HepG2 (cell line): Measurements from ENCODE around the gene CLASP1. TPM values are rescaled to one million over a fixed set of nuclear protein-coding genes. Genes with fewer than 3 reads are reported as not detected.
A peak's percentile ranks its signal among the peaks of the same experiment; 100 is the strongest.

ENCODE experiments used
- EED ChIP-seq: sonication (generic); formaldehyde crosslinking; IDR thresholded peaks from 2 replicates; pipeline ENCODE4 v1.5.0; 2020; ENCODE audit warnings: mild to moderate bottlenecking, missing genetic modification reagents
- GFI1 ChIP-seq: sonication (generic); formaldehyde crosslinking; IDR thresholded peaks from 2 replicates; pipeline ENCODE4 v1.5.0; 2020; ENCODE audit warnings: missing genetic modification reagents, mild to moderate bottlenecking, borderline replicate concordance
- PLRG1 ChIP-seq: fragments of 450-650 bp; conservative IDR thresholded peaks from 2 replicates; pipeline ENCODE4 v1.6.1; 2016
- RARG ChIP-seq: sonication (generic); formaldehyde crosslinking; IDR thresholded peaks from 2 replicates; pipeline ENCODE4 v1.4.0; 2020; ENCODE audit warnings: low read depth, mild to moderate bottlenecking, missing genetic modification reagents
- RBAK ChIP-seq: sonication (generic); formaldehyde crosslinking; IDR thresholded peaks from 2 replicates; pipeline ENCODE4 v1.5.1; 2020; ENCODE audit warnings: mild to moderate bottlenecking, missing genetic modification reagents
- SKI ChIP-seq: fragments of 450-650 bp; IDR thresholded peaks from one replicate; pipeline ENCODE4 v1.6.1; 2018; ENCODE audit warnings: mild to moderate bottlenecking; ENCODE audit not compliant: partially characterized antibody
- ZNF230 ChIP-seq: sonication (generic); formaldehyde crosslinking; IDR thresholded peaks from 2 replicates; pipeline ENCODE4 v1.4.0; 2020; ENCODE audit warnings: mild to moderate bottlenecking, missing genetic modification reagents
- ZNF331 ChIP-seq: sonication (generic); formaldehyde crosslinking; IDR thresholded peaks from 2 replicates; pipeline ENCODE4 v1.4.0; 2020; ENCODE audit warnings: missing genetic modification reagents
- ZNF569 ChIP-seq: sonication (generic); formaldehyde crosslinking; IDR thresholded peaks from 2 replicates; pipeline ENCODE4 v1.5.0; 2020; ENCODE audit warnings: mild to moderate bottlenecking, missing genetic modification reagents, moderate library complexity, borderline replicate concordance
- polyA plus RNA-seq, 8 experiments: library from polyadenylated mRNA; depleted of rRNA in 3 of 8; stranded (reverse) in 7 of 8; unstranded in 1 of 8; fragments of >200 nt; fragmentation: Illumina TruSeq in 4 of 8; extraction: Trizol in 4 of 8; gene quantifications; 2 replicates each; pipeline versions ENCODE4 v1.2.1 to v1.2.3, GENCODE V29; 2011 to 2016; ENCODE audit warnings: low read depth in 4 of 8, missing spikeins in 1 of 8, mixed read lengths in 1 of 8; ENCODE audit not compliant: insufficient read depth in 1 of 8
- total RNA-seq, 5 experiments: library from RNA; depleted of rRNA; stranded (reverse); fragments of >200 nt; fragmentation: Illumina TruSeq; extraction: Trizol; gene quantifications; 2 replicates each; pipeline ENCODE4 v1.2.3, GENCODE V29; 2016; ENCODE audit warnings: low read depth in 1 of 5
- TF ChIP-seq, protein P1 (sequence below): sonication (generic); formaldehyde crosslinking; conservative IDR thresholded peaks from 2 replicates; pipeline ENCODE4 v1.8.0; 2022; ENCODE audit warnings: mild to moderate bottlenecking, moderate library complexity, missing genetic modification reagents
- TF ChIP-seq, protein P2 (sequence below): sonication (generic); formaldehyde crosslinking; IDR thresholded peaks from 2 replicates; pipeline ENCODE4 v1.8.0; 2022; ENCODE audit warnings: missing genetic modification reagents, mild to moderate bottlenecking, inconsistent platforms, borderline replicate concordance
- TF ChIP-seq, protein P3 (sequence below): sonication (generic); IDR thresholded peaks from 2 replicates; pipeline ENCODE4 v1.6.1; 2016; ENCODE audit warnings: low read depth, borderline replicate concordance
- TF ChIP-seq, protein P4 (sequence below): sonication (generic); formaldehyde crosslinking; IDR thresholded peaks from 2 replicates; pipeline ENCODE4 v1.4.0; 2020; ENCODE audit warnings: mild to moderate bottlenecking, missing genetic modification reagents
- TF ChIP-seq, protein P5 (sequence below): sonication (generic); formaldehyde crosslinking; IDR thresholded peaks from 2 replicates; pipeline ENCODE4 v1.8.1; 2022; ENCODE audit warnings: mild to moderate bottlenecking, missing genetic modification reagents
- TF ChIP-seq, protein P6 (sequence below): sonication (generic); formaldehyde crosslinking; IDR thresholded peaks from 2 replicates; pipeline ENCODE4 v1.4.0; 2020; ENCODE audit warnings: missing genetic modification reagents

The CLASP1 gene
- total and polyA plus RNA-seq, 2 of the 13 experiments (the other 11 are each of a cell fraction or from before 2014, with no cell fraction given): 11.7 to 47.9 TPM

DNA sequence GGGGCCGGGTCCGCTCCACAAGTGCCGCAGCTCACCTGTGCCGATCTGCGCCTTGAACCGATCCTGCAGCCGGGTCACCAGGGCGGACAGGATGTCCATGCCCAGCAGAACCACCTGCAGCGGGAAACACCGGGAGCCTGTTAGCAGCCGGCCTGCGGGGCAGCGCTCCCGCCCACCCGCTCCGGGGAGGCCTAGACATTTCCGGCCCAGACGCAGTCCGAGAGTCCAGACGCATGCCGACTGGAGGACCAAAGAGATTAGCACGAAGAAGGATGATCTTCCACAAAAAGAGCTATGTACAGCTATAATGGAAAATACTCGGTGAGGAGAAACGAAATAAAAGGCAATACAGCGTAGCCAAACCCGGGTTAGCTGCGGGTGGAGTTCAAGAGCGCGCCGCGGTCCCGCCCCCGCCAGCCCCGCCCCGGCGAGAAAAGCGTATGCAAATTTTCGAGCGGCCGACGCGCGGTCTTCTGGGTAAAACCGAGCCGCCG, 119.0 kb downstream of the CLASP1 start (continued):
- TF ChIP-seq, protein P1, sequence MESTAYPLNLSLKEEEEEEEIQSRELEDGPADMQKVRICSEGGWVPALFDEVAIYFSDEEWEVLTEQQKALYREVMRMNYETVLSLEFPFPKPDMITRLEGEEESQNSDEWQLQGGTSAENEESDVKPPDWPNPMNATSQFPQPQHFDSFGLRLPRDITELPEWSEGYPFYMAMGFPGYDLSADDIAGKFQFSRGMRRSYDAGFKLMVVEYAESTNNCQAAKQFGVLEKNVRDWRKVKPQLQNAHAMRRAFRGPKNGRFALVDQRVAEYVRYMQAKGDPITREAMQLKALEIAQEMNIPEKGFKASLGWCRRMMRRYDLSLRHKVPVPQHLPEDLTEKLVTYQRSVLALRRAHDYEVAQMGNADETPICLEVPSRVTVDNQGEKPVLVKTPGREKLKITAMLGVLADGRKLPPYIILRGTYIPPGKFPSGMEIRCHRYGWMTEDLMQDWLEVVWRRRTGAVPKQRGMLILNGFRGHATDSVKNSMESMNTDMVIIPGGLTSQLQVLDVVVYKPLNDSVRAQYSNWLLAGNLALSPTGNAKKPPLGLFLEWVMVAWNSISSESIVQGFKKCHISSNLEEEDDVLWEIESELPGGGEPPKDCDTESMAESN (CRISPR knock-in tag): no peak
- TF ChIP-seq, protein P2, sequence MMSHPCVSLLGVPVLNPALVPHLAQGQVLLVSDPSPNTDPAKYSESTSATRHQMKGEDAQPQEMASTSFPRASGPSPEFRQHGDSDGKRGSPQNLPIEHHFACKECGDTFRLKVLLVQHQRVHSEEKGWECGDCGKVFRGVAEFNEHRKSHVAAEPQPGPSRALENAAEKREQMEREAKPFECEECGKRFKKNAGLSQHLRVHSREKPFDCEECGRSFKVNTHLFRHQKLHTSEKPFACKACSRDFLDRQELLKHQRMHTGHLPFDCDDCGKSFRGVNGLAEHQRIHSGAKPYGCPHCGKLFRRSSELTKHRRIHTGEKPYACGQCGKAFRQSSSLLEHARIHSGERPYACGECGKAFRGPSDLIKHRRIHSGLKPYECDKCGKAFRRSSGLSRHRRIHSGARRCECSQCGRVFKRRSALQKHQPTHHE (CRISPR knock-in tag): no peak
- TF ChIP-seq SKI: peak; percentile 93
- no peak for TF ChIP-seq ZNF569 (CRISPR knock-in tag)
- TF ChIP-seq, protein P3, sequence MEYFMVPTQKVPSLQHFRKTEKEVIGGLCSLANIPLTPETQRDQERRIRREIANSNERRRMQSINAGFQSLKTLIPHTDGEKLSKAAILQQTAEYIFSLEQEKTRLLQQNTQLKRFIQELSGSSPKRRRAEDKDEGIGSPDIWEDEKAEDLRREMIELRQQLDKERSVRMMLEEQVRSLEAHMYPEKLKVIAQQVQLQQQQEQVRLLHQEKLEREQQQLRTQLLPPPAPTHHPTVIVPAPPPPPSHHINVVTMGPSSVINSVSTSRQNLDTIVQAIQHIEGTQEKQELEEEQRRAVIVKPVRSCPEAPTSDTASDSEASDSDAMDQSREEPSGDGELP: peak; percentile 63
- TF ChIP-seq EED (CRISPR knock-in tag): peak; percentile 80; the same call in 1 of the 2 replicates
- 0 out of 2 replicates have a peak, but pooled peaks have one; percentile 17 for TF ChIP-seq RBAK (CRISPR knock-in tag)
- TF ChIP-seq ZNF230 (CRISPR knock-in tag): peak; percentile 45; the same call in 1 of the 2 replicates
- TF ChIP-seq, protein P4, sequence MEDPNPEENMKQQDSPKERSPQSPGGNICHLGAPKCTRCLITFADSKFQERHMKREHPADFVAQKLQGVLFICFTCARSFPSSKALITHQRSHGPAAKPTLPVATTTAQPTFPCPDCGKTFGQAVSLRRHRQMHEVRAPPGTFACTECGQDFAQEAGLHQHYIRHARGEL (CRISPR knock-in tag): 0 out of 2 replicates have a peak, but pooled peaks have one; percentile 29
- peak; percentile 58; the same call in 1 of the 2 replicates for TF ChIP-seq ZNF331 (CRISPR knock-in tag)
- TF ChIP-seq, protein P5, sequence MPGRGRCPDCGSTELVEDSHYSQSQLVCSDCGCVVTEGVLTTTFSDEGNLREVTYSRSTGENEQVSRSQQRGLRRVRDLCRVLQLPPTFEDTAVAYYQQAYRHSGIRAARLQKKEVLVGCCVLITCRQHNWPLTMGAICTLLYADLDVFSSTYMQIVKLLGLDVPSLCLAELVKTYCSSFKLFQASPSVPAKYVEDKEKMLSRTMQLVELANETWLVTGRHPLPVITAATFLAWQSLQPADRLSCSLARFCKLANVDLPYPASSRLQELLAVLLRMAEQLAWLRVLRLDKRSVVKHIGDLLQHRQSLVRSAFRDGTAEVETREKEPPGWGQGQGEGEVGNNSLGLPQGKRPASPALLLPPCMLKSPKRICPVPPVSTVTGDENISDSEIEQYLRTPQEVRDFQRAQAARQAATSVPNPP (CRISPR knock-in tag): no peak
- TF ChIP-seq, protein P6, sequence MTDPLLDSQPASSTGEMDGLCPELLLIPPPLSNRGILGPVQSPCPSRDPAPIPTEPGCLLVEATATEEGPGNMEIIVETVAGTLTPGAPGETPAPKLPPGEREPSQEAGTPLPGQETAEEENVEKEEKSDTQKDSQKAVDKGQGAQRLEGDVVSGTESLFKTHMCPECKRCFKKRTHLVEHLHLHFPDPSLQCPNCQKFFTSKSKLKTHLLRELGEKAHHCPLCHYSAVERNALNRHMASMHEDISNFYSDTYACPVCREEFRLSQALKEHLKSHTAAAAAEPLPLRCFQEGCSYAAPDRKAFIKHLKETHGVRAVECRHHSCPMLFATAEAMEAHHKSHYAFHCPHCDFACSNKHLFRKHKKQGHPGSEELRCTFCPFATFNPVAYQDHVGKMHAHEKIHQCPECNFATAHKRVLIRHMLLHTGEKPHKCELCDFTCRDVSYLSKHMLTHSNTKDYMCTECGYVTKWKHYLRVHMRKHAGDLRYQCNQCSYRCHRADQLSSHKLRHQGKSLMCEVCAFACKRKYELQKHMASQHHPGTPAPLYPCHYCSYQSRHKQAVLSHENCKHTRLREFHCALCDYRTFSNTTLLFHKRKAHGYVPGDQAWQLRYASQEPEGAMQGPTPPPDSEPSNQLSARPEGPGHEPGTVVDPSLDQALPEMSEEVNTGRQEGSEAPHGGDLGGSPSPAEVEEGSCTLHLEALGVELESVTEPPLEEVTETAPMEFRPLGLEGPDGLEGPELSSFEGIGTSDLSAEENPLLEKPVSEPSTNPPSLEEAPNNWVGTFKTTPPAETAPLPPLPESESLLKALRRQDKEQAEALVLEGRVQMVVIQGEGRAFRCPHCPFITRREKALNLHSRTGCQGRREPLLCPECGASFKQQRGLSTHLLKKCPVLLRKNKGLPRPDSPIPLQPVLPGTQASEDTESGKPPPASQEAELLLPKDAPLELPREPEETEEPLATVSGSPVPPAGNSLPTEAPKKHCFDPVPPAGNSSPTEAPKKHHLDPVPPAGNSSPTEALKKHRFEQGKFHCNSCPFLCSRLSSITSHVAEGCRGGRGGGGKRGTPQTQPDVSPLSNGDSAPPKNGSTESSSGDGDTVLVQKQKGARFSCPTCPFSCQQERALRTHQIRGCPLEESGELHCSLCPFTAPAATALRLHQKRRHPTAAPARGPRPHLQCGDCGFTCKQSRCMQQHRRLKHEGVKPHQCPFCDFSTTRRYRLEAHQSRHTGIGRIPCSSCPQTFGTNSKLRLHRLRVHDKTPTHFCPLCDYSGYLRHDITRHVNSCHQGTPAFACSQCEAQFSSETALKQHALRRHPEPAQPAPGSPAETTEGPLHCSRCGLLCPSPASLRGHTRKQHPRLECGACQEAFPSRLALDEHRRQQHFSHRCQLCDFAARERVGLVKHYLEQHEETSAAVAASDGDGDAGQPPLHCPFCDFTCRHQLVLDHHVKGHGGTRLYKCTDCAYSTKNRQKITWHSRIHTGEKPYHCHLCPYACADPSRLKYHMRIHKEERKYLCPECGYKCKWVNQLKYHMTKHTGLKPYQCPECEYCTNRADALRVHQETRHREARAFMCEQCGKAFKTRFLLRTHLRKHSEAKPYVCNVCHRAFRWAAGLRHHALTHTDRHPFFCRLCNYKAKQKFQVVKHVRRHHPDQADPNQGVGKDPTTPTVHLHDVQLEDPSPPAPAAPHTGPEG (CRISPR knock-in tag): 0 out of 2 replicates have a peak, but pooled peaks have one; percentile 2
- TF ChIP-seq GFI1 (CRISPR knock-in tag): no peak
- TF ChIP-seq PLRG1: no peak
- no peak for TF ChIP-seq RARG (CRISPR knock-in tag)
